Measurements from ENCODE around the gene RBBP7. TPM values are rescaled to one million over a fixed set of nuclear protein-coding genes. Genes with fewer than 3 reads are reported as not detected.

RBBP7 gene
- total RNA-seq, 2 experiments from 2014 or later, result 195 to 201 TPM

DNA sequence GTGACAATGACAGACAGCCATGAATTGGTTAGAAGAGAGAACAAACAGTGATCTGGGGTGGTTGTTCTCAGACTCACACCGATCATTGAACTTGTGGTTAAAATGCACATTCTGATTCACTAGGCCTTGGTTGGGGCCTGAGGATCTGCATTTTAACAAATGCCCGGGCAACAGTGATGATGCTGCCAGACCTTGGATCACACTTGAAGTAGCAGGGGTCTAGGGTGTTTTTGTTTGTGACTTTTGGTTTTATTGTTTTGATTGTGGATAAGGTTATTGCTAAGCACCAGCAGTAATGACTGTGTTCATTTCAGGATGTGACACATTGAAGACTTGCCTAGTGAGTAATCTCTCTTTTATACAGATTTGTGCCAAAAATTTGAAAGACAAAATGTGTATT, 47.4 kb downstream of the RBBP7 start:
- Mint-ChIP-seq H3K27ac (peak overlapping the region; percentile 49), H3K4me1 (ENCODE audit: low read depth) (peaks cover 6% of the 10 kb centered on the region), H3K27me3 (ENCODE audit: low read depth) (no peaks in the 10 kb centered on the region), H3K4me3 (no peak overlapping the region), H3K9me3 (ENCODE audit: insufficient read depth) (no peaks in the 10 kb centered on the region), H3K36me3 (ENCODE audit: low read depth) (peaks cover 24% of the 10 kb centered on the region)
- POLR2A ChIA-PET, result no interaction called here
- peak; percentile 42 for ATAC-seq
- no peak for DNase-seq
- CTCF ChIA-PET, result no interaction called here

- H3K27ac Mint-ChIP-seq, result no peak overlapping the region
- no peaks in the 10 kb centered on the region for H3K9me3 Mint-ChIP-seq (ENCODE audit: insufficient read depth)
- ChIA-PET POLR2A (interaction anchor here (0.6 kb wide), 1 partner anchor 34 kb away, joined by 3 read pairs; no protein-coding TSS in a partner anchor), CTCF (interaction anchor here (1.3 to 1.4 kb wide), 2 partner anchors 12 to 63 kb away, joined by 4 read pairs; no protein-coding TSS in a partner anchor)
- DNase-seq (no peak), ATAC-seq (no peak)
- no peaks in the 10 kb centered on the region for H3K27me3 Mint-ChIP-seq (ENCODE audit: low read depth)
- H3K4me3 Mint-ChIP-seq, result no peak overlapping the region
- H3K36me3 Mint-ChIP-seq (ENCODE audit: low read depth), result peaks cover 23% of the 10 kb centered on the region
- peaks cover 3% of the 10 kb centered on the region for H3K4me1 Mint-ChIP-seq (ENCODE audit: low read depth)
Measured at GRCh38 chrX:16819634-16820033, 50.5 kb downstream of the RBBP7 start.

GRCh38 chrX:16814597-16814996, 55.6 kb downstream of the RBBP7 start:
- no peak for DNase-seq
- no peak for ATAC-seq
- Mint-ChIP-seq H3K27me3 (ENCODE audit: low read depth) (no peaks in the 10 kb centered on the region), H3K27ac (no peak overlapping the region), H3K9me3 (ENCODE audit: insufficient read depth) (no peaks in the 10 kb centered on the region), H3K4me1 (ENCODE audit: low read depth) (peaks cover 3% of the 10 kb centered on the region), H3K36me3 (ENCODE audit: low read depth) (peaks cover 11% of the 10 kb centered on the region), H3K4me3 (no peak overlapping the region)
- ChIA-PET CTCF (no interaction called here), POLR2A (interaction anchor here (0.7 kb wide), 1 partner anchor 32 kb away, joined by 3 read pairs; no protein-coding TSS in a partner anchor)

DNA sequence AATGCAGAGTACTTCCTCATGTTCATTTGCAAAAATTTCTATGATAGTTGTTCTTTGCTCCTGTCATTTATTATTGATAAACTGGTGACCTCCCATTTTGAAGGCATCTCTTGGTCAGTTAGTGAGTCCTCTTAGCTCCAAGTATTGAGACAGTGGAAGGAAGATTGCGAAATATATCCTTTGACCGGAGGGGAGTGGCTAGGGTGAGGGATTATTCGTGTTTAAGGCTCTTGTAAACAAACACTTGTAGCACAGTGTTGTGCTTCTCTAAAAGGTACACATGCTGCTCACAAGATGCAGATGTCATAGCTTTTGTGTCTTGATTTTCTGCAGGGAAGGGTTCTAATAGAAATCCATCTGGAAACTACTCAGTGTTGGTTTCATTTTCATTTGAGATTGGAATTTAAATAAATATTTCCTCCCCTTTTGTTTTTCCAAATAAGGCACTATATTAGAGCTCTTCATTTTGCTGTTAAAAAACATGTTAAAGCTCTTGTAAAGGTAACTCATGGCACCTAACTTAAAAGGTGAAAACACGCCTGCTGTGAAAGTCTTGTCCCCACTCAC, 62.1 kb downstream of the RBBP7 start:
- no peak for ATAC-seq
- ChIA-PET POLR2A (no interaction called here), CTCF (interaction anchor here (0.7 to 1.6 kb wide), 3 partner anchors 12 to 29 kb away, joined by 3 to 4 read pairs (median 3); no protein-coding TSS in a partner anchor)
- H3K9me3 Mint-ChIP-seq (ENCODE audit: insufficient read depth), result no peaks in the 10 kb centered on the region
- H3K4me3 Mint-ChIP-seq, result no peak overlapping the region
- peaks cover 12% of the 10 kb centered on the region for H3K4me1 Mint-ChIP-seq (ENCODE audit: low read depth)
- H3K27ac Mint-ChIP-seq, result no peak overlapping the region
- no peaks in the 10 kb centered on the region for H3K27me3 Mint-ChIP-seq (ENCODE audit: low read depth)
- H3K36me3 Mint-ChIP-seq (ENCODE audit: low read depth), result peaks cover 5% of the 10 kb centered on the region
- no peak for DNase-seq

- Mint-ChIP-seq H3K4me1 (ENCODE audit: low read depth) (peaks cover 12% of the 10 kb centered on the region), H3K27ac (no peak overlapping the region)
- CTCF ChIA-PET, result interaction anchor here (0.7 to 1.6 kb wide), 3 partner anchors 12 to 29 kb away, joined by 3 to 4 read pairs (median 3); no protein-coding TSS in a partner anchor
Measured at GRCh38 chrX:16807548-16807947, 62.6 kb downstream of the RBBP7 start.

DNA sequence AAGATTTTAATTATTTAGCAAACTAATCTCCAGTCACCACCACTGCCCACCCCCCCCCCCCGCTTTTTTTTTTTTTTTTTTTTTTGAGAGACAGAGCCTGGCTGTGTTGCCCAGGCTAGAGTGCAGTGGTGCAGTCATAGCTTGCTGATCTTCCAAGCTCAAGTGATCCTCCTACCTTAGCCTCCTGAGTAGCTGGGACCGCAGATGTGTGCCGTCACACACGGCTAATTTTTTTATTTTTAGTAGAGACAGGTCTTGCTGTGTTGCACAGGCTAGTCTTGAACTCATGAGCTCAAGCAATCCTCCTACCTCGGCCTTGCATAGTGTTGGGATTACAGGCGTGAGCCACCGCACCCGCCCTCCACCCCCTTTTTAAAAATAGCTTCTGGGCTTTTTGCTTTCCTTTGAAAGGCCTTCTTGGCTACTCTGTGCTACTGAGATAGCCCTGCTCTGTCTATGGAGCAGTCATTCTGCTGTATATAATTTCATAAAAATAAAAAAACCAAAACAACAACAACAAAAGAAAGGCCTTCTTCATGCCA, 65.2 kb downstream of the RBBP7 start:
- H3K27ac Mint-ChIP-seq, result no peak overlapping the region
- no peak overlapping the region for H3K4me3 Mint-ChIP-seq
- ATAC-seq (no peak), DNase-seq (no peak)
- CTCF ChIA-PET, result no interaction called here
- POLR2A ChIA-PET, result no interaction called here
- H3K27me3 Mint-ChIP-seq (ENCODE audit: low read depth), result no peaks in the 10 kb centered on the region
- no peaks in the 10 kb centered on the region for H3K36me3 Mint-ChIP-seq (ENCODE audit: low read depth)
- H3K9me3 Mint-ChIP-seq (ENCODE audit: insufficient read depth), result no peaks in the 10 kb centered on the region
- H3K4me1 Mint-ChIP-seq (ENCODE audit: low read depth), result peaks cover 12% of the 10 kb centered on the region

More at GRCh38 chrX:16807548-16807947, 62.6 kb downstream of the RBBP7 start:
- H3K27me3 Mint-ChIP-seq (ENCODE audit: low read depth), result no peaks in the 10 kb centered on the region
- POLR2A ChIA-PET, result no interaction called here
- no peak for ATAC-seq
- peaks cover 2% of the 10 kb centered on the region for H3K36me3 Mint-ChIP-seq (ENCODE audit: low read depth)
- DNase-seq, result no peak
- H3K9me3 Mint-ChIP-seq (ENCODE audit: insufficient read depth), result no peaks in the 10 kb centered on the region
- no peak overlapping the region for H3K4me3 Mint-ChIP-seq

DNA sequence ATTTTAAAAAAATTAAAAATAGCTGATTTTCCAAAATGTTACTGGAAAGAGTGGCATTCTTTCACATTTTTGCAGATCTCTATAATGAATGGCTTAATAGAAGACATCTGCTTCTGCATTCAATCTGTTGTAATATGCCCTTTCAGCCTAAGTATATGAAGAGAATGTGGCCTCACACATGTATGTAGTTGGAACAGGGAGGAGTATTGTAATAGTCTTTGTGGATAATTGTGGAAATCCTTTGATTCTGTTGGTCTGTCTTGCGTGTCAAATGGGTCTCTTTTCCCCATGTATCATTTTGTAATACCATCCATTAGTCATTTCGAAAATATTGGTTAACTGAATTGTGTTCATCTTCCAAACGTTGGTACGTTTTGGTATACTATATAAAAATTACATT, 72.3 kb downstream of the RBBP7 start:
- DNase-seq (no peak), ATAC-seq (no peak)
- no peaks in the 10 kb centered on the region for H3K4me1 Mint-ChIP-seq (ENCODE audit: low read depth)
- ChIA-PET POLR2A (no interaction called here), CTCF (no interaction called here)
- no peaks in the 10 kb centered on the region for H3K27me3 Mint-ChIP-seq (ENCODE audit: low read depth)
- no peak overlapping the region for H3K27ac Mint-ChIP-seq
- no peaks in the 10 kb centered on the region for H3K9me3 Mint-ChIP-seq (ENCODE audit: insufficient read depth)
- peaks cover 16% of the 10 kb centered on the region for H3K36me3 Mint-ChIP-seq (ENCODE audit: low read depth)
- H3K4me3 Mint-ChIP-seq, result no peak overlapping the region

DNA sequence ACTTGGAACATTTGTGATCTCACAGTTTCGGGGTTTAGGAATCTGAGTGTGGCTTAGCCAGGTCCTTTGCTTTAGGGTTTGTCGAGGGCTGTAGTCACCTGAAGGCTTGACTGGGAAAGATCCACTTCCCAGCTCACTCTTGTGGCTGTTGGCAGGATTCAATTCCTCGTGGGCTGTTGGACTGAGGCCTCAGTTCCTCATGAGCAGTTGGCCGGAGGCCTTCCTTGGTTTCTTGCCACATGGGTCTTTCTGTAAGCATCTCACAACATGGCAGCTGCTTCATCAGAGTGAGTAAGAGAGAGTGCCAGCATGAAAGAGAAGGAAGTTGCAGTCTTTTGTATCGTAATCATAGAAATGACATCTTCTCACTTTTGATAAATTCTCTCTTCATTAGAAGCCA, 72.8 kb downstream of the RBBP7 start:
- ATAC-seq, result no peak
- Mint-ChIP-seq H3K27ac (no peak overlapping the region), H3K27me3 (ENCODE audit: low read depth) (no peaks in the 10 kb centered on the region), H3K9me3 (ENCODE audit: insufficient read depth) (no peaks in the 10 kb centered on the region), H3K4me1 (ENCODE audit: low read depth) (no peaks in the 10 kb centered on the region), H3K36me3 (ENCODE audit: low read depth) (peaks cover 16% of the 10 kb centered on the region), H3K4me3 (no peak overlapping the region)
- no peak for DNase-seq
- POLR2A ChIA-PET, result no interaction called here
- CTCF ChIA-PET, result no interaction called here

DNA sequence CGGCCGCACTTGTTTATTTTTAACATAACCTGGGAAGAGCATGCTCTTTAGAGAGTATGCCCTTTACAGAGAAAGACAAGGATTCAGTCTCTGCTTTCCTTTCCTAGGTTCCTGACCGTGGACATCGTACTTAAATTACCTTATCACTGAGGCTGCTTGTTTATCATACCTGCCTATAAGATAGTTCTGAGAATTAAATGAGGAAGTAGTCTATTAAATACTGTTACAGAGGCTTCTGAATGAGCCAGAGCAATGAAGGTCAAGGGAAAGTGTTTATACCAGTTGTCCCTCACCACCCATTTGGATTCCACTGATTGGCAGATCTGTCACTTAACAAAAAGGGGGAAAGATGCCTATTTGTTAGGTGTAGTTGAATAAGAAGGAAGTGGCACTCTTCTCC, 73.9 kb downstream of the RBBP7 start:
- DNase-seq, result no peak
- Mint-ChIP-seq H3K36me3 (ENCODE audit: low read depth) (peaks cover 16% of the 10 kb centered on the region), H3K27me3 (ENCODE audit: low read depth) (no peaks in the 10 kb centered on the region), H3K4me3 (no peak overlapping the region), H3K27ac (no peak overlapping the region), H3K4me1 (ENCODE audit: low read depth) (no peaks in the 10 kb centered on the region), H3K9me3 (ENCODE audit: insufficient read depth) (no peaks in the 10 kb centered on the region)
- CTCF ChIA-PET, result no interaction called here
- POLR2A ChIA-PET, result no interaction called here
- no peak for ATAC-seq

Other genes starting within 250 kb of the RBBP7 start
- gene S100G, start 220.2 kb downstream of the RBBP7 start, total RNA-seq, result not detected
- gene CTPS2, start 157.7 kb downstream of the RBBP7 start, total RNA-seq, result 1 to 10 TPM; 4.6 to 4.7 TPM
- 10 to 100 TPM; 13.0 to 13.9 TPM for gene SYAP1, start 150.8 kb downstream of the RBBP7 start, total RNA-seq
- gene TXLNG, start 83.9 kb downstream of the RBBP7 start, total RNA-seq, result 10 to 100 TPM; 10.8 to 10.9 TPM
- gene REPS2, start 76.3 kb upstream of the RBBP7 start, total RNA-seq, result not detected

Data from activated CD8-positive, alpha-beta T cell treated with anti-CD3 and anti-CD28 coated beads, Interleukin-2, amount 10 ng/mL, durations not matched to agents 7 days and 5 days (primary cell).